ENCODE data around the gene CCDC93.

CCDC93 gene

GRCh38 chr2:117960231-117960630, 53.6 kb downstream of the CCDC93 start:
- no peaks in the 10 kb centered on the region for H3K4me1 ChIP-seq (ENCODE audit: control insufficient read depth, low read length)
- no peak overlapping the region for H3K4me2 ChIP-seq (ENCODE audit: low read length)
- no peak overlapping the region for H3K27ac ChIP-seq (ENCODE audit: low read depth, low read length)
- no peaks in the 10 kb centered on the region for H3F3A ChIP-seq (ENCODE audit: control insufficient read depth, insufficient read depth)
- H4K20me1 ChIP-seq (ENCODE audit: control insufficient read depth, insufficient read depth, low read depth, low read length), result no peaks in the 10 kb centered on the region
- no peaks in the 10 kb centered on the region for H3K9me2 ChIP-seq (replicated peaks; ENCODE audit: control insufficient read depth, low read length)
- H3K36me3 ChIP-seq (ENCODE audit: control insufficient read depth, low read length), result peaks cover 63% of the 10 kb centered on the region
- H3K9me3 ChIP-seq (ENCODE audit: control insufficient read depth, insufficient read depth, low read length), result no peaks in the 10 kb centered on the region
- TF ChIP-seq CTCF (IDR thresholded peaks at IDR 0.05; ENCODE audit: low read depth, low read length, poor library complexity, severe bottlenecking) (no peak), EZH2phosphoT487 (IDR thresholded peaks at IDR 0.05; ENCODE audit: borderline replicate concordance, low read length) (no peak)
- H3K4me3 ChIP-seq (ENCODE audit: low read length), result no peak overlapping the region
- H3K79me2 ChIP-seq (ENCODE audit: control insufficient read depth, low read length), result no peaks in the 10 kb centered on the region
- no peaks in the 10 kb centered on the region for H3K27me3 ChIP-seq (ENCODE audit: control insufficient read depth, low read length)

- H3K79me2 ChIP-seq (ENCODE audit: control insufficient read depth, low read length), result no peaks in the 10 kb centered on the region
- no peak for TF ChIP-seq CTCF (IDR thresholded peaks at IDR 0.05; ENCODE audit: low read depth, low read length, poor library complexity, severe bottlenecking)
- no peak for TF ChIP-seq EZH2phosphoT487 (IDR thresholded peaks at IDR 0.05; ENCODE audit: borderline replicate concordance, low read length)
- H3K36me3 ChIP-seq (ENCODE audit: control insufficient read depth, low read length), result peaks cover 71% of the 10 kb centered on the region
- H3K4me2 ChIP-seq (ENCODE audit: low read length), result no peak overlapping the region
- no peaks in the 10 kb centered on the region for H3K4me1 ChIP-seq (ENCODE audit: control insufficient read depth, low read length)
- H3K9me3 ChIP-seq (ENCODE audit: control insufficient read depth, insufficient read depth, low read length), result no peaks in the 10 kb centered on the region
- no peaks in the 10 kb centered on the region for H3K9me2 ChIP-seq (replicated peaks; ENCODE audit: control insufficient read depth, low read length)
- H3F3A ChIP-seq (ENCODE audit: control insufficient read depth, insufficient read depth), result no peaks in the 10 kb centered on the region
- no peak overlapping the region for H3K4me3 ChIP-seq (ENCODE audit: low read length)
- no peaks in the 10 kb centered on the region for H4K20me1 ChIP-seq (ENCODE audit: control insufficient read depth, insufficient read depth, low read depth, low read length)
- H3K27me3 ChIP-seq (ENCODE audit: control insufficient read depth, low read length), result no peaks in the 10 kb centered on the region
- no peak overlapping the region for H3K27ac ChIP-seq (ENCODE audit: low read depth, low read length)
These were observed 55.7 kb downstream of the CCDC93 start for GRCh38 chr2:117958186-117958585.

DNA sequence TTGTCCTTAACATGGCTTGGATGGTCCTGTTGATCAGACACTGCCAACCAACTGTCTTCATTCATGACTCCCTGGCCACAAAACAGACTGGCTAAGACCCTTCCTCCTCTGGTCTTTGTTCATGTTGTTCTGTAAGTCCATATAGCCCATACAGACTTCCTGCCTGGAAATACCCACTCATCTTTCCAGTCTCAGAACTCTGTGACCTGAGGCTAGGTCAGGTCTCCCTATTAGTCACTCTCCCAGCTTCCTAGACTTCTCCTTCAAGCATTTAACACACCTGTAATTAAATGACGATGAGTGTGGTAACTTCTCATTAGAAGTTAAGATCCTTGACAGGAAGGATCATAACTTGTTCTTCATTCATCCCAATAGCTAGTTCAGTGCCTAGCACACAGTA, 56.3 kb downstream of the CCDC93 start:
- H3F3A ChIP-seq (ENCODE audit: control insufficient read depth, insufficient read depth), result no peaks in the 10 kb centered on the region
- H3K4me2 ChIP-seq (ENCODE audit: low read length), result no peak overlapping the region
- TF ChIP-seq EZH2phosphoT487 (IDR thresholded peaks at IDR 0.05; ENCODE audit: borderline replicate concordance, low read length) (no peak), CTCF (IDR thresholded peaks at IDR 0.05; ENCODE audit: low read depth, low read length, poor library complexity, severe bottlenecking) (no peak)
- no peak overlapping the region for H3K4me3 ChIP-seq (ENCODE audit: low read length)
- peaks cover 72% of the 10 kb centered on the region for H3K36me3 ChIP-seq (ENCODE audit: control insufficient read depth, low read length)
- H3K9me2 ChIP-seq (replicated peaks; ENCODE audit: control insufficient read depth, low read length), result no peaks in the 10 kb centered on the region
- no peaks in the 10 kb centered on the region for H3K9me3 ChIP-seq (ENCODE audit: control insufficient read depth, insufficient read depth, low read length)
- no peak overlapping the region for H3K27ac ChIP-seq (ENCODE audit: low read depth, low read length)
- H3K27me3 ChIP-seq (ENCODE audit: control insufficient read depth, low read length), result no peaks in the 10 kb centered on the region
- H3K4me1 ChIP-seq (ENCODE audit: control insufficient read depth, low read length), result no peaks in the 10 kb centered on the region
- no peaks in the 10 kb centered on the region for H4K20me1 ChIP-seq (ENCODE audit: control insufficient read depth, insufficient read depth, low read depth, low read length)
- H3K79me2 ChIP-seq (ENCODE audit: control insufficient read depth, low read length), result no peaks in the 10 kb centered on the region
